Measurements from ENCODE around the gene CAMSAP2.

Gene CAMSAP2

GRCh38 chr1:200808846-200809245, 70.2 kb downstream of the CAMSAP2 start:
- TF ChIP-seq GFI1B (tag by site-specific recombination; IDR thresholded peaks at IDR 0.05), result no peak
- TF ChIP-seq TRIM28 (IDR thresholded peaks at IDR 0.05; ENCODE audit: borderline replicate concordance, low read length), result no peak
- TF ChIP-seq ZNF785 (tag by site-specific recombination; IDR thresholded peaks at IDR 0.05), result no peak
- TF ChIP-seq, protein P1, sequence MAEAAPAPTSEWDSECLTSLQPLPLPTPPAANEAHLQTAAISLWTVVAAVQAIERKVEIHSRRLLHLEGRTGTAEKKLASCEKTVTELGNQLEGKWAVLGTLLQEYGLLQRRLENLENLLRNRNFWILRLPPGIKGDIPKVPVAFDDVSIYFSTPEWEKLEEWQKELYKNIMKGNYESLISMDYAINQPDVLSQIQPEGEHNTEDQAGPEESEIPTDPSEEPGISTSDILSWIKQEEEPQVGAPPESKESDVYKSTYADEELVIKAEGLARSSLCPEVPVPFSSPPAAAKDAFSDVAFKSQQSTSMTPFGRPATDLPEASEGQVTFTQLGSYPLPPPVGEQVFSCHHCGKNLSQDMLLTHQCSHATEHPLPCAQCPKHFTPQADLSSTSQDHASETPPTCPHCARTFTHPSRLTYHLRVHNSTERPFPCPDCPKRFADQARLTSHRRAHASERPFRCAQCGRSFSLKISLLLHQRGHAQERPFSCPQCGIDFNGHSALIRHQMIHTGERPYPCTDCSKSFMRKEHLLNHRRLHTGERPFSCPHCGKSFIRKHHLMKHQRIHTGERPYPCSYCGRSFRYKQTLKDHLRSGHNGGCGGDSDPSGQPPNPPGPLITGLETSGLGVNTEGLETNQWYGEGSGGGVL (tag by site-specific recombination; IDR thresholded peaks at IDR 0.05), result no peak
- TF ChIP-seq HOXC10 (CRISPR knock-in tag; IDR thresholded peaks at IDR 0.05), result no peak
- no peak for TF ChIP-seq ZNF529 (tag by site-specific recombination; IDR thresholded peaks at IDR 0.05; ENCODE audit: insufficient replicate concordance)
- TF ChIP-seq ZNF146 (tag by site-specific recombination; IDR thresholded peaks at IDR 0.05), result no peak
- TF ChIP-seq ZNF174 (tag by site-specific recombination; IDR thresholded peaks at IDR 0.05), result no peak
- no peak for TF ChIP-seq PBX3 (CRISPR knock-in tag; IDR thresholded peaks at IDR 0.05)
- TF ChIP-seq HOXD13 (CRISPR knock-in tag; IDR thresholded peaks at IDR 0.05; ENCODE audit: borderline replicate concordance), result no peak
- TF ChIP-seq ZNF155 (tag by site-specific recombination; IDR thresholded peaks at IDR 0.05), result no peak
- TF ChIP-seq, protein P2, sequence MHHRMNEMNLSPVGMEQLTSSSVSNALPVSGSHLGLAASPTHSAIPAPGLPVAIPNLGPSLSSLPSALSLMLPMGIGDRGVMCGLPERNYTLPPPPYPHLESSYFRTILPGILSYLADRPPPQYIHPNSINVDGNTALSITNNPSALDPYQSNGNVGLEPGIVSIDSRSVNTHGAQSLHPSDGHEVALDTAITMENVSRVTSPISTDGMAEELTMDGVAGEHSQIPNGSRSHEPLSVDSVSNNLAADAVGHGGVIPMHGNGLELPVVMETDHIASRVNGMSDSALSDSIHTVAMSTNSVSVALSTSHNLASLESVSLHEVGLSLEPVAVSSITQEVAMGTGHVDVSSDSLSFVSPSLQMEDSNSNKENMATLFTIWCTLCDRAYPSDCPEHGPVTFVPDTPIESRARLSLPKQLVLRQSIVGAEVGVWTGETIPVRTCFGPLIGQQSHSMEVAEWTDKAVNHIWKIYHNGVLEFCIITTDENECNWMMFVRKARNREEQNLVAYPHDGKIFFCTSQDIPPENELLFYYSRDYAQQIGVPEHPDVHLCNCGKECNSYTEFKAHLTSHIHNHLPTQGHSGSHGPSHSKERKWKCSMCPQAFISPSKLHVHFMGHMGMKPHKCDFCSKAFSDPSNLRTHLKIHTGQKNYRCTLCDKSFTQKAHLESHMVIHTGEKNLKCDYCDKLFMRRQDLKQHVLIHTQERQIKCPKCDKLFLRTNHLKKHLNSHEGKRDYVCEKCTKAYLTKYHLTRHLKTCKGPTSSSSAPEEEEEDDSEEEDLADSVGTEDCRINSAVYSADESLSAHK (tag by site-specific recombination; IDR thresholded peaks at IDR 0.05), result no peak
- TF ChIP-seq, protein P3, sequence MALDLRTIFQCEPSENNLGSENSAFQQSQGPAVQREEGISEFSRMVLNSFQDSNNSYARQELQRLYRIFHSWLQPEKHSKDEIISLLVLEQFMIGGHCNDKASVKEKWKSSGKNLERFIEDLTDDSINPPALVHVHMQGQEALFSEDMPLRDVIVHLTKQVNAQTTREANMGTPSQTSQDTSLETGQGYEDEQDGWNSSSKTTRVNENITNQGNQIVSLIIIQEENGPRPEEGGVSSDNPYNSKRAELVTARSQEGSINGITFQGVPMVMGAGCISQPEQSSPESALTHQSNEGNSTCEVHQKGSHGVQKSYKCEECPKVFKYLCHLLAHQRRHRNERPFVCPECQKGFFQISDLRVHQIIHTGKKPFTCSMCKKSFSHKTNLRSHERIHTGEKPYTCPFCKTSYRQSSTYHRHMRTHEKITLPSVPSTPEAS (tag by site-specific recombination; IDR thresholded peaks at IDR 0.05), result no peak
- no peak for TF ChIP-seq ZNF391 (tag by site-specific recombination; IDR thresholded peaks at IDR 0.05; ENCODE audit: borderline replicate concordance, low read depth)
- TF ChIP-seq, protein P4, sequence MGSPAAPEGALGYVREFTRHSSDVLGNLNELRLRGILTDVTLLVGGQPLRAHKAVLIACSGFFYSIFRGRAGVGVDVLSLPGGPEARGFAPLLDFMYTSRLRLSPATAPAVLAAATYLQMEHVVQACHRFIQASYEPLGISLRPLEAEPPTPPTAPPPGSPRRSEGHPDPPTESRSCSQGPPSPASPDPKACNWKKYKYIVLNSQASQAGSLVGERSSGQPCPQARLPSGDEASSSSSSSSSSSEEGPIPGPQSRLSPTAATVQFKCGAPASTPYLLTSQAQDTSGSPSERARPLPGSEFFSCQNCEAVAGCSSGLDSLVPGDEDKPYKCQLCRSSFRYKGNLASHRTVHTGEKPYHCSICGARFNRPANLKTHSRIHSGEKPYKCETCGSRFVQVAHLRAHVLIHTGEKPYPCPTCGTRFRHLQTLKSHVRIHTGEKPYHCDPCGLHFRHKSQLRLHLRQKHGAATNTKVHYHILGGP (tag by site-specific recombination; IDR thresholded peaks at IDR 0.05), result no peak
- Histone ChIP-seq H3K9me3 (ENCODE audit: control insufficient read depth, insufficient read depth, low read depth, low read length) (no peaks in the 10 kb centered on the region), H3K36me3 (ENCODE audit: control insufficient read depth in 2 of 2, insufficient read depth in 1 of 2, low read length in 2 of 2) (peaks cover 5 to 48% of the 10 kb centered on the region in 2 experiments; a peak in 2 of 3 replicates), H3K4me1 (ENCODE audit: control insufficient read depth, insufficient read depth, low read length) (no peaks in the 10 kb centered on the region), H3K27ac (ENCODE audit: extremely low read depth, low read depth, low read length) (no peak overlapping the region), H3K4me3 (ENCODE audit: low read depth, low read length) (no peak overlapping the region)
- ChIA-PET POLR2A (no interaction called here), CTCF (interaction anchor here (0.6 to 2.7 kb wide), 3 partner anchors 171 to 271 kb away, joined by 3 to 9 read pairs (median 4); no protein-coding TSS in a partner anchor)

GRCh38 chr1:200811704-200812103, 73.0 kb downstream of the CAMSAP2 start:
- H3K4me1 ChIP-seq (ENCODE audit: control insufficient read depth, insufficient read depth, low read length), result no peaks in the 10 kb centered on the region
- H3K4me3 ChIP-seq (ENCODE audit: low read depth, low read length), result no peak overlapping the region
- no peaks in the 10 kb centered on the region for H3K9me3 ChIP-seq (ENCODE audit: control insufficient read depth, insufficient read depth, low read depth, low read length)
- no peak overlapping the region for H3K27ac ChIP-seq (ENCODE audit: extremely low read depth, low read depth, low read length)
- ChIA-PET POLR2A (no interaction called here), CTCF (no interaction called here)
- H3K36me3 ChIP-seq (ENCODE audit: control insufficient read depth in 2 of 2, insufficient read depth in 1 of 2, low read length in 2 of 2), result peaks cover 14 to 57% of the 10 kb centered on the region in 2 experiments
- TF ChIP-seq TSHZ1 (tag by site-specific recombination; IDR thresholded peaks at IDR 0.05; ENCODE audit: borderline replicate concordance) (no peak), ZNF530 (tag by site-specific recombination; IDR thresholded peaks at IDR 0.05; ENCODE audit: low read depth) (no peak), RBAK (tag by site-specific recombination; IDR thresholded peaks at IDR 0.05) (no peak), ZNF155 (tag by site-specific recombination; IDR thresholded peaks at IDR 0.05) (no peak), ZBTB10 (tag by site-specific recombination; IDR thresholded peaks at IDR 0.05) (no peak)
